Measurements from ENCODE around the gene ALKBH4.

GRCh38 chr7:102455596-102455995 lies 9.1 kb downstream of the ALKBH4 start:
- TF ChIP-seq POLR2A (IDR thresholded peaks at IDR 0.05; ENCODE audit: extremely low read depth, insufficient read length), result no peak
- TF ChIP-seq CTCF (IDR thresholded peaks at IDR 0.05; ENCODE audit: low read depth, low read length), result no peak
- TF ChIP-seq MAX (IDR thresholded peaks at IDR 0.05; ENCODE audit: low read depth, low read length), result no peak
- no peak for TF ChIP-seq MYC (IDR thresholded peaks at IDR 0.05; ENCODE audit: low read depth, low read length)
